GM03348 (cell line): ENCODE data around the gene RAB9B.
A peak's percentile ranks its signal among the peaks of the same experiment; 100 is the strongest.

ENCODE experiments used
- DNase-seq: peaks from one replicate; pipeline ENCODE4 v3.0.0; 2012; ENCODE audit warnings: low spot score

Gene RAB9B

GRCh38 chrX:103811858-103812257, 20.2 kb downstream of the RAB9B start:
- no peak for DNase-seq

GRCh38 chrX:103806862-103807474, 25.1 kb downstream of the RAB9B start:
- DNase-seq, result no peak

GRCh38 chrX:103805860-103806259, 26.2 kb downstream of the RAB9B start:
- DNase-seq, result no peak

- no peak for DNase-seq
Measured at GRCh38 chrX:103800318-103800717, 31.7 kb downstream of the RAB9B start.

- no peak for DNase-seq
Measured at GRCh38 chrX:103797691-103798090, 34.4 kb downstream of the RAB9B start.

GRCh38 chrX:103794119-103794518, 37.9 kb downstream of the RAB9B start:
- no peak for DNase-seq

GRCh38 chrX:103793545-103793940, 38.5 kb downstream of the RAB9B start:
- DNase-seq, result no peak

- peak; percentile 46 for DNase-seq
Measured at GRCh38 chrX:103792916-103793544, 39.0 kb downstream of the RAB9B start.

- DNase-seq, result no peak
Measured at GRCh38 chrX:103791826-103792485, 40.1 kb downstream of the RAB9B start.

GRCh38 chrX:103791228-103791627, 40.8 kb downstream of the RAB9B start:
- no peak for DNase-seq

- no peak for DNase-seq
Measured at GRCh38 chrX:103789004-103789403, 43.1 kb downstream of the RAB9B start.

GRCh38 chrX:103783971-103784370, 48.1 kb downstream of the RAB9B start:
- DNase-seq, result no peak

- no peak for DNase-seq
Measured at GRCh38 chrX:103783196-103783595, 48.9 kb downstream of the RAB9B start.

GRCh38 chrX:103782640-103783039, 49.4 kb downstream of the RAB9B start:
- no peak for DNase-seq

- DNase-seq, result no peak
Measured at GRCh38 chrX:103781706-103782105, 50.4 kb downstream of the RAB9B start.

GRCh38 chrX:103781062-103781402, 51.0 kb downstream of the RAB9B start:
- DNase-seq, result no peak

GRCh38 chrX:103780336-103781061, 51.6 kb downstream of the RAB9B start:
- DNase-seq, result no peak

- no peak for DNase-seq
Measured at GRCh38 chrX:103779141-103779789, 52.8 kb downstream of the RAB9B start.

GRCh38 chrX:103776546-103776945, 55.5 kb downstream of the RAB9B start, which contains the start of gene PLP1:
TSS of gene PLP1 (plus strand) at chrX:103776840. CDS start at chrX:103776996, 156 bp downstream.
- DNase-seq, result no peak

- DNase-seq, result peak; percentile 27
Measured at GRCh38 chrX:103774070-103774642, 57.9 kb downstream of the RAB9B start.

- no peak for DNase-seq
Measured at GRCh38 chrX:103773445-103773844, 58.6 kb downstream of the RAB9B start.
